Measurements from ENCODE around the gene SUSD3.

The SUSD3 gene

DNA sequence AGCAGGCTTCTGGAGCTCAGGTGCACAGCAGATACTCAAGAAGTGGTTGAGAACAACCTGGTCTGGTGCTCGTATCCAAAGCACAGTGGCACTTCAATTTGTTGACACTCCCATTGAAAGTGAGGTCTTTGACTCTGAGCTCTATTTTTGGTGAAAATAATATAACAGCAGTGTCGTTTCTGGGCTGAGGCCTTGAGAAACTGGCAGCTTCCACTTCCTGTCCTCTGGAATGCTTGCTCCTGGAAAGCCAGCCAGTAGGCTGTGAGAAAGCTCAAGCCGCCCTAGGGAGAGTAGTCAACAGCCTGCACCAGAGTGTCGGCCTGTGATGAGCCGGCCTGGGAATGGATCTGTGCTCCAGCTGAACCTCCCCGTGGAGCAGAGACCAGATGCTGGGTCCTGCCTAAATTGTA is 6.8 kb upstream of the SUSD3 start:
- no peak for DNase-seq (ENCODE audit: low read depth in 4 of 4, low spot score in 1 of 4)

DNA sequence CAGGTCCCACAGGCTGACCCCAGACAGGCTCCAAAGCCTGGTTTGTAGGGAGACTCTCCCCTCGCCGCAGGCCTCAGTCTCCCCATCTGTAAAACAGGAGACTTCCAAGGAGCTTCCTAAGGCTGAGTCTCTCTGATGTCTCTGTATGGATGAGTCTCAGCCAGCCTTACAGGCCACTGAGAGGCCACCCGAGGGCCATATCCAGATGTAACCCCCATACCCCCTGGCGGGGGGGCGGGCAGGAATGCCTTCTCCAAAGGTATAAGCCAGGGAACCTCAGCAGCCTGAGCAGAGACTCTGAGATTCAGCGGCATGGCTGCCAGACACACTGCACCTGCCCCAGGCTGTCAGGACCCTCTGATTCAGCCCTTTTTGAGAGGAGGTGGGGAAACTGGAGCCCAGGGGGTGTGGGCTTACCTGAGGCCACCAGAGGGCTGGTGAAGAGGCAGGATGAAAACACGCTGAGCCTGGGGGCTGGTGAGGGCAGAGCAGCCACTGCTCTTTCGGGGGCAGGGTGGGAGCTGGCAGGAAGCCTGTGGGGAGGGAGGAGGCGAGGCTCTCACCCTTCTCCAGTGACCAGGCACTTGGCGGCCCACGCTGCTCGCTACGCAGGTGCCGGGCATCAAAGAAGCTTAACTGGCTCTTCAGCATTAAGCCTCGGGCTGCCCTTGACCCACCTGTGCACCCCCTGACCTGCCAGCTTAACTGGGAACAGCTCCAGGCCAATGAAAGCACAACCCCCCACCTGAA is 5.5 kb upstream of the SUSD3 start:
- no peak for DNase-seq (ENCODE audit: low read depth in 4 of 4, low spot score in 1 of 4)

DNA sequence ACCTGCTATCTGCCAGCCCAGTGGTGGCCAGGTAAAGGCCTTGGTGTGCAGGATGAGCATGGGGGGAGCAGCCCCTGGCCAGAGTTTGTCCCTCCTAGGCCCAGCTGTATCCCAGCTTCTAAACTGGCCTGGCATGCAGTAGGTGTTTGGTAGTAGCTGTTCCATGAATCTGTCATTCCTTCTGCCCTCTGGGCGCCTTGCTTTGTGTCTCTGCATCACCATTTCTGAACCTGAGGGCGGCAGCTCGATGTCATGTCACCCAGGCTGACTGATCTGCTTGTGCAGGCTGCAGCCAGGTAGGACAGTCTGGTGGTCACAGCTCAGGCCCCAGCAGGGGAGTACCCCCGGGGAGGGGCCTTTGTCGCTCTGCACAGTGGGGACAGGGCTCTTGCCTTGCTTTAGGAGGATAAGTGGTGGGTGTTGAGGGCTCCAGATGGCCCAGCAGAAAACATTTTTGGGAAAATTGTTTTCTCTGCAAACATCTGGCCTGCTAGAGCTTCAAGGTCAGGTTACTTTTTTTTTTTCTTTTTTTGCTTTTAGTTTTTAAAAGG is 4.6 kb upstream of the SUSD3 start:
- no peak for DNase-seq (ENCODE audit: low read depth in 4 of 4, low spot score in 1 of 4)

GRCh38 chr9:93054758-93055704 is 3.5 kb upstream of the SUSD3 start:
- DNase-seq (ENCODE audit: low read depth in 4 of 4, low spot score in 1 of 4): no peak

GRCh38 chr9:93057042-93057702 is 1.3 kb upstream of the SUSD3 start:
- DNase-seq (ENCODE audit: low read depth in 4 of 4, low spot score in 1 of 4): no peak

GRCh38 chr9:93057703-93058354 is 672 bp upstream of the SUSD3 start:
- DNase-seq (ENCODE audit: low read depth in 4 of 4, low spot score in 1 of 4): no peak

- DNase-seq (ENCODE audit: low read depth in 4 of 4, low spot score in 1 of 4): no peak
Measured at GRCh38 chr9:93059011-93059714, 662 bp downstream of the SUSD3 start.

DNA sequence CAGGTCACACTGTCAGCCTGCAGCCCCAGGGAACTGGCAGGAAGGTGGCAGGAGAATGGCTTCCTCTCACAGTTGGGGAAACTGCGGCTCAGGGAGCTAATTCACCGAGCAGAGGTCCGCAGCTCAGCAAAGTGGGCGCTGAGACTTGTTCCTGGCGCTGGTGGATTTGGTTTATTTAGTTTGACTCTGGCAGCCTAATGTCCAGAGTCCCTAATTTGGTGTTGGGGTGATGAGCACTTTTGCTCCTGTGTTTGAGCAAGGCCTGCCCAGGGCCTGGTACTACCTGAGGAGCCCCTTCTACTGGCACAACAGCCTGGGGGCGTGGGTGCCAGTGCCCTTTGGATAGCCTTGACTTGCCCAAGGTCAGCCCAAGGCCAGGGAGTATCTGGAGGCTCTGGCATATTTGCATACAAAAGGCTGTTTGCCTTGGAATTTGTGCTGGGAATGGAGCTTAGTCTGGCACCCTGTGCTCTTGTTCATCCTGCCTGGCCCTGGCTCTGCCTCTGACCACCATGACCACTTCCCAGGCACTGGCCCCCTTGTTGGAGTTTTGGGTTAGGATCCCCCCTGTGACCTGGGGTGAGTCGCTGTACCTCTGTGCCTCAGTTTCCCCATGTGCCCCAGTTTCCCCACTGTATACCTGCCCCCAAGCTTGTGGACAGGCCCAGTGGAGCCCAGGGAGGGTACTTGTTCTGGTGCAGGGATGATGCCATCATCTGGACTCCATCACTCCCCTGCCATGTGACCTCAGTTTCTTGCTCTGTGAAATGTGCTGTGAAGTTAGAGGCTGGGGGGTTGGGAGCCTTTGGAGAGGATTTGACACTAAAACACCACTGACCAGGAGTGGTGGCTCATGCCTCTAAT is 1.4 kb downstream of the SUSD3 start:
- no peak for DNase-seq (ENCODE audit: low read depth in 4 of 4, low spot score in 1 of 4)

DNA sequence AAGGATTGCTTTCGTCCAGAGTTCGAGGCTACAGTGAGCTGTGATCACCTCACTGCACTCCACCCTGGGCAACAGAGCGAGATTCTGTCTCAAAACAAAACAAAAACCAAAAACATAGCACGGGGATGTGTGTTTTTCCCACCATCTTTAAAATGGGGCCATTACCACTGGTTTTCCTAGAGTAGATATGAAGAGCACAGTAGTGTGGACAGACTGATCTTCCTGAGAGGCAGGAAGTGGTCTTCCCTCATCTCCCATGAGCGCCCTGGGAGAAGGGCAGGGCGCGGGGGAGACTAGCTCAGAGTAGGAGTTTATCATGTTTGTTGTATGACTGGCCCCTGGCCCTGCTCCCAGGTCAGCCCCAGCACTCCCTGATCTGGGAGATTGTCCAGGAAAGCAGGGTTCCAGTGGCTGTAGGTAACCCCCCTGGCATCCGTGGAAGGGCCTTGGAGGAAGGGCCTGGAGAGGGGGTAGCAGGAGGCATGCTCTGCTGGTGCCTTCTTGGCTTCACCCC is 2.3 kb downstream of the SUSD3 start:
- no peak for DNase-seq (ENCODE audit: low read depth in 4 of 4, low spot score in 1 of 4)

DNA sequence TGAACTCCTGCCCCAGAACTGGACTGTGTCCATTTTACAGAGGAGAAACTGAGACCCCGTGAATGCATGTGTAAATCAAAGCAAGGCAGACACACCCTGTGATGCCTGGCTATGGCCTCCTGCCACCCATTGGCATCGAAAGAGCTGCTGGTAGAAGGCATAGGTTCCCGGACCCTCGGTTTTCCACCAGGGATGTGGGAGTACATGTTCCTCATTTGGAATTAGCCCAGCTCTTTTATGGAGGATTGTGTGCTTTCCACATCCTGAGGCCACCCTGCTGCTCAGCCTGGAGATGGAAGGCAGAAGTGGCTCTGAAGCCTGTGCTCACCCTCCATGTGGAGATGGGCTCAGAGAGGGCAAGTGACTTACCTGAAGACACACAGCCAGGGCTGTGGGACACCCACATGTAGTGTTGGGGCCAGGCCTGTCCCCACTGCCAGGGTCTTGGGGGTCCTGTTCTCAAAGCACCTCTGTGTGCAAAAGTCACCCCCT is 2.8 kb downstream of the SUSD3 start:
- DNase-seq (ENCODE audit: low read depth in 4 of 4, low spot score in 1 of 4): no peak

GRCh38 chr9:93061791-93062763 is 3.6 kb downstream of the SUSD3 start:
- no peak for DNase-seq (ENCODE audit: low read depth in 4 of 4, low spot score in 1 of 4)

- peak; percentile 54 to 82 (median 64) for DNase-seq (ENCODE audit: low read depth in 4 of 4, low spot score in 1 of 4)
Measured at GRCh38 chr9:93064392-93065134, 6.1 kb downstream of the SUSD3 start.

DNA sequence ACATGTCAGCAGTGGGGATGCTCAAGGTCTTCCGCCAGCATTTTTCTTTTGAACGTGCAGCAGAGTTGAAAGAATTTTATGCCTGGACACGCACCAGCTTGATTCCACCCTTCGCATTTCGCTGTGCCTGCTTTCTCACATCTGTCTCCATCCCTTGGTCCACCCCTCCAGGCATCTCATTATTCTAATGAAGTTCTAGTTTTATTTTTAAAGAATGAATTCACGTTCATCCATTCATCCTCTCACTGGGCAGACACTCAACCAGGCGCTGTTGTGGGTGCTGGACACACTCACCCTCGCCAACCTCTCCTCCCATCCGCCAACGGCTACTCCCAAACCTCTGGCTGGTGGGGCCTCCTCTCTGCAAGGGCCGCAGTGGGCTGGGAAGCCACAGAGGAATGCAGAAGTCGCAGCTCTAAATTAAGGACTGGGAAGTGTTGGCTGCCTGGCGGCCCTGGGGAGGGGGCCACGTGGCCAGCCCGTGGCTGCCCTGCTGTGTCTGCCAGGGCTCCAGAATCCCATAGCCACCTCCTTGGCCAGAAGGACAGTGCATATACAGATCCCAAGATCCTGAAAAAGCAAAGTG is 6.7 kb downstream of the SUSD3 start:
- no peak for DNase-seq (ENCODE audit: low read depth in 4 of 4, low spot score in 1 of 4)

- no peak for DNase-seq (ENCODE audit: low read depth in 4 of 4, low spot score in 1 of 4)
Measured at GRCh38 chr9:93066978-93067603, 8.6 kb downstream of the SUSD3 start.

DNA sequence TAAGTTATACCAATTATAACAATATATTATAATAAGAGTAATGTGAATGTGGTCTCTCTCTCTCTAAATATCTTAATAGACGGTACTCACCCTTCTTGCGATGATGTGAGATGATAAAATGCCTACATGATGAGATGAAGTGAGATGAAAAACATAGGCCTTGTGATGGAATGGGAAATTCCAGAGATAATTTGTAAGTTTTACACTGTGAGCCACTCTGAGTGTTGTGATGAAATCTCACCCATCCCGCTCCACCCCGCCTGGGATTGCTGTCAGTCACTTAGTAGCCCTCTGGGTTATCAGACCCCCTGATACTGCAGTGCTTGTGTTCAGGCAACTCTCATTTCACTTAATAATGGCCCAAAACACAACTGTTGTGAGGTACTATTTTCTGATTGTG is 10.5 kb downstream of the SUSD3 start:
- no peak for DNase-seq (ENCODE audit: low read depth in 4 of 4, low spot score in 1 of 4)

- DNase-seq (ENCODE audit: low read depth in 4 of 4, low spot score in 1 of 4): no peak
Measured at GRCh38 chr9:93071464-93071863, 13.0 kb downstream of the SUSD3 start.
